NCI-H146 treated with DMSO at 0.1 percent for 48 hours (cell line): Measurements from ENCODE around the gene ANKS1A.
"Not testable (repeated sequence)": the region's sequence is repeated elsewhere in the genome, so short reads cannot be mapped to it uniquely, and the experiment has no call there.

ENCODE experiments used
- DNase-seq: peaks from one replicate; lab custom pipeline; 2025; ENCODE audit not compliant: unreplicated experiment; lab: John Stamatoyannopoulos, UW

The ANKS1A gene

DNA sequence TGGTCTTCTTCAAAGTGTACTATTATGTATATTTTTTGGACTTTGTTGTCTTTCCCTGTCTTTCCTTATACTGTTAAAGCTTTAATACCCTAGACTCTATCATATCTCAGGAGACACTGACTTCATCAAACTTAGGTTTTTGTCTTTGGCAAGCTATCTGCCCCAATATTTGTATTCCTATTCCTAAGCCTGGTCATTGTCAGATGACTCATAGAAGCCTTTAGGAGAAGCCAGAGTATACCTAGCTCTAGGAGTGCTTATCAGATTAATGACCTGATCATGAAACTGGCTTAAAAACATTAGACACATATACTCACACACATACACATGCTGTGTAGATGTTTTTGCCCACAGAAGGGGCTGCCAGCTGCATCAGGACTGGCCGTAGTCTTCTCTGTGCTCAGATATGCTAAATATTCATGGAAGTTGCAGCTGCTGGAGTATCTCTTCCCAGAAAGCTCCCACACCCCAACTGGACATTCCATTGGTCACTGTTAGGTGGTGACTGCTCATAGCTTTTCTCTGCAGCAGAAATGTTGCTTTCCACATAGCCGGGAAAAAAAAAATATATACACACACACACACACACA is 102.0 kb downstream of the ANKS1A start:
- no peak for DNase-seq

DNA sequence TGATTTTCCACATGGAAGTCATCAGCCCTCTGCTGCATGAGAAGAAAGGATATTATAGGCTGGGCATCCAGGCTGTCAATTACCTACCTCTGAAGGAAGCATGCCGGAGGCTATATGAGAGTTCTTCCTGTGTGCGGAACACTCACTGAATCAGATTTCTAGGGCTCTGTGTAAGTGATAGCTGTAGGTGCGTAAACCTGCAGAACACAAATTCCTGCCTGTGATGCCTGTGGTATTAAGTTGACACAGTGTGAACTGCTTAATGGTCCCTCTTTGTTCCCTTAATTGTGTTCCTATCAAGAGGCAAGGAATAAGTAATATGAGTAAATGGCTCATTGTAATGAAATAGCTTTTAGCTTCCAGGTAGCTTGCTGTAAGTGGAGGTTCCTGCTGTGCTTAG is 103.3 kb downstream of the ANKS1A start:
- DNase-seq = peak; percentile 98

DNA sequence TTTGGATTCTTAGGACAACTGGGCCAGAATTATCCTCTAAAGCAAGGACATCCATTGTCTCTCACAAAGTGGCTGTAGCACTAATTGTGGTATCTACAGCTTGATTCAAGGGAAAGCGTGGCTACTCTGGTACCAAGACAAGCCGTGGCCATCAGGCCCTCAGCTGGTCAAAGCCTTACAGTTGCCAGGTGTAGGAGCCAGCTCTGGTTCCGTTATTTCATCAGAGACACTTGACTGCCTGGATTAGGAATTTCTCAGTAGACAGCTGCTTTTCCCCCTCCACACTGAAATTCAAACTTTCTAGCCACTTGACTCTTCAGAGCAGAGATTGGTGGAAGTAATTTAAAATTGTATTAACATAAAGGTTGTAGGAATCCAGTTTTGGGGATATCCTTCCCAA is 104.2 kb downstream of the ANKS1A start:
- DNase-seq = no peak

DNA sequence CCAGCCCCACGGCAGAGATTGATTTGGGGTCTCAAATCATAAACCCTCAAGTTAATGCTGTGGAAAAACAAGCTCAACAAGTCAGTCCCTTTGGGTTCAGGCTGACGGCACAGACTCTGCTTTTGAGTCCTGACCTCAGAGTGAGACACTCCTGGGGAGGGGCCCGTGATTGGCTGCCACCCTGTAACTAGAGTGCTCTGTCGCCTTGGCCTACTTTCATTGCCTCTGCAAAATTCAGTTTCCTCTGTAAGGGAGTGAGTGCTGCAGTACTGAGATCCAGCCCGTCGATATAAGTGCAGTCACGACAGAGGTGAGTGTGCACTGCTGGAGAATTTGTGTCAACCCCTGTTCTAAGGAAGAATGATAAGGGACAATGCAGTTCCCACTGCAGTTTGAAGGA is 105.6 kb downstream of the ANKS1A start:
- DNase-seq = no peak

DNA sequence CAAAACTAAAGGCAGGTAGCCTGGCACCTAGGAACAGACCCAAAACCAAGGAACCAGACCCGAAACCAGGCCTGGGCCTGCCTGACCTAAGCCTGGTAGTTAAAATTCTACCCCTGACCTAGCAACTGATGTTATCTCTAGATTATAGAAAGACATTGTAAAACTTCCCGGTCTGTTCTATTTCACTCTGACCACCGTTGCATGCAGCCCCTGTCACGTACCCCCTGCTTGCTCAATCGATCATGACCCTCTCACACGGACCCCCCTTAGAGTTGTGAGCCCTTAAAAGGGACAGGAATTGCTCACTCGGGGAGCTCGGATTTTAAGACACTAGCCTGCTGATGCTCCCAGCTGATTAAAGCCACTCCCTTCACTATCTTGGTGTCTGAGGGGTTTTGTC is 109.4 kb downstream of the ANKS1A start:
- DNase-seq = not testable (repeated sequence)

DNA sequence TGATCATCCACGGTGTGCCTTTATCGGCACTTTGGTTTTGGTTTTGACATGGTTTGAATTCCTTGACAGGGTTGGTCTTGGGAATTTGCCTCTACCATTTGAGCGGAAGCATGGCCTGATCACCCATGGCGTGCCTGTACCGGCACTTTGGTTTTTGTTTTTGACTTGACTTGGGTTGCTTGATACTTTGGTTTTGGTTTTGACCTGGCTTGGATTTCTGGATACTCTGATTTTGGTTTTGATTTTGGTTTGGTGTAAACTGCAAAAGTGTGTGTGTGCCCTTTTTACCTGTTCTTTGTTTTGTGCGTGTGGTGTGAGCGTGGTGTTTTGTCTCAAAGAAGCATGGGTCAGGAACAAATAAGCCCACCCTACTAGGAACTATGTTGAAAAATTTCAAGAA is 110.1 kb downstream of the ANKS1A start:
- not testable (repeated sequence) for DNase-seq

DNA sequence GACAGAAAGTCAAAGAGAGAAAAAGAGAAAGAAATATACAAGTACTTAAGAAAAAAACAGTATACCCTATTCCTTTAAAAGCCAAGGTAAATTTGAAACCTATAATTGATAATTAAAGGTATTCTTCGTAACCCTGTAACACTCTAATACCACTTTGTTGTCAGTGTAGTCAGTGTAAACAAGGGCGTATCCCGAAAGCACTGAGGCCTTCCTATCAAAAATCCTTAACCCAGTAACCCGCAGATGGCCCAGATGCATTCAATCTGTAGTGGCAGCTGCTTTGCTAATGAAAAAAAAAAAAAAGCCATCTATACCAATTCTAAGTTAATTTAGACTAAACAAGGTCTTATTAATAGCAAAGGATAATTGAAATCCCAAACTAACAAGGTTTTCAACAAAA is 110.9 kb downstream of the ANKS1A start:
- not testable (repeated sequence) for DNase-seq

DNA sequence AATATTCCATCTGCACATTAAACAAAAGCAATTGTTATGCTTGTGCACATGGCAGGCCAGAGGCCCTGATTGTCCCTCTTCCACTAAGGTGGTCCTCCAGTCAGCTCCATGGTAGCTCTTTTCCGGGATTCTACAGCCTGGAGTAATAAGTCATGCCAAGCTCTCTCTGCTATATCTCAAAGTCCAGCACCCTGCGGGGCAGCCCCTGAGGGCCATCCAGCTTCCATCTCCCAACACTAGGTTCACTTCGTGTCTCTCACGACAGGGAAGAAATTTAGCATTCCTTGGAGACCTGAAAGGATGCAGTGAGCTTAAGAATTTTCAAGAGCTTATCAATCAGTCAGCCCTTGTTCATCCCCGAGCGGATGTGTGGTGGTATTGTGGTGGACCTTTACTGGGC is 112.3 kb downstream of the ANKS1A start:
- DNase-seq = not testable (repeated sequence)

DNA sequence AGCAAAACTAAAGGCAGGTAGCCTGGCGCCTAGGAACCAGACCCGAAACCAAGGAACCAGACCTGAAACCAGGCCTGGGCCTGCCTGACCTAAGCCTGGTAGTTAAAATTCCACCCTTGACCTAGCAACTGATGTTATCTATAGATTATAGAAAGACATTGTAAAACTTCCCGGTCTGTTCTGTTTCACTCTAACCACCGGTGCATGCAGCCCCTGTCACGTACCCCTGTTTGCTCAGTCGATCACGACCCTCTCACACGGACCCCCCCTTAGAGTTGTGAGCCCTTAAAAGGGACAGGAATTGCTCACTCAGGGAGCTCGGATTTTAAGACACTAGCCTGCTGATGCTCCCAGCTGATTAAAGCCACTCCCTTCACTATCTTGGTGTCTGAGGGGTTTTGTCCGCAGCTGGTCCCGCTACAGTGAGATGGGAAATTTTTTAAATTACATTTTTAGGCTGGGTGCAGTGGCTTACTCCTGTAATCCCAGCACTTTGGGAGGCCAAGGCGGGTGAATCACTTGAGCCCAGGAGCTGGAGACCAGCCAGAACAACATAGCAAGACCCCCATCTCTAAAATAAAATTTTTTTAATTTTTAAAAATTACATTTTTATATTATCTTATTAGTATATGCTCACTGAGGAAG is 115.0 kb downstream of the ANKS1A start:
- not testable (repeated sequence) for DNase-seq

DNA sequence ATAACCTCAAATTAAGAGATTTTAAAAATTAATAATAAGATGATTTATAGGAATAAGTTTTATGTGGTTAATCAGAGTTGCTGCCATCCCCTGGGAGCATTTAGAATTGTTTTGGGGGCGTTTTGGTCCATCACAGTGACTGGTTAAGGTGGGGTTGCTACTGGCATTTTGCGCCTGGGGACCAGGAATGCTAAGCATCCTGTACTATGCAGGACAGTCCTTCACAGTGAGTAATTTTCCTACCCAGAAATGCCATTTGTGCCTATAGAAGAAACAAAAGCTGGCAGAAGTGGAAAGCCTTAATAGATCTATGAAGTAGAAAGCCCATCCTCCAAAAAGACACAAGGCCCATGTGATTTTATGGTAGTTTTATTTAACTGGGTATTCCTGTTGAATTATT is 118.0 kb downstream of the ANKS1A start:
- DNase-seq = no peak

DNA sequence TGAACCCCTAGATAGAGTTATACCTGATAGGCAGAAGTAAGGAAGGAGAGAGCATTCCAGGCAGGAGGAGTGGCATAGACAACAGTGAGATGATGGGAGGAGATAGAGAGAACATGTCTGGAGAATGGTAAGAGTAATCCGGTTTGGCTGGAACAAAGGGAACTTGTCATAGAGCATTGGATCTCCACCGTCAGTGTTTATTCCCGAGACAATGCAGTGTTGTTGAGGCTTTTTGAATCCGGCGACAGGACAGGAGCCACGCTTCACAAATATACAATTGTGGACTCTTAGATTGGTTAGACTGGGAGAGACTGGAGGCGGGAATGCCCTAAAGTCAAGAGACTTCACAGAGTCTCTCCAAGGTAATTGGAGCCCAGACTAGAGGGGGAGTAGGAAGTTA is 119.8 kb downstream of the ANKS1A start:
- DNase-seq = no peak

DNA sequence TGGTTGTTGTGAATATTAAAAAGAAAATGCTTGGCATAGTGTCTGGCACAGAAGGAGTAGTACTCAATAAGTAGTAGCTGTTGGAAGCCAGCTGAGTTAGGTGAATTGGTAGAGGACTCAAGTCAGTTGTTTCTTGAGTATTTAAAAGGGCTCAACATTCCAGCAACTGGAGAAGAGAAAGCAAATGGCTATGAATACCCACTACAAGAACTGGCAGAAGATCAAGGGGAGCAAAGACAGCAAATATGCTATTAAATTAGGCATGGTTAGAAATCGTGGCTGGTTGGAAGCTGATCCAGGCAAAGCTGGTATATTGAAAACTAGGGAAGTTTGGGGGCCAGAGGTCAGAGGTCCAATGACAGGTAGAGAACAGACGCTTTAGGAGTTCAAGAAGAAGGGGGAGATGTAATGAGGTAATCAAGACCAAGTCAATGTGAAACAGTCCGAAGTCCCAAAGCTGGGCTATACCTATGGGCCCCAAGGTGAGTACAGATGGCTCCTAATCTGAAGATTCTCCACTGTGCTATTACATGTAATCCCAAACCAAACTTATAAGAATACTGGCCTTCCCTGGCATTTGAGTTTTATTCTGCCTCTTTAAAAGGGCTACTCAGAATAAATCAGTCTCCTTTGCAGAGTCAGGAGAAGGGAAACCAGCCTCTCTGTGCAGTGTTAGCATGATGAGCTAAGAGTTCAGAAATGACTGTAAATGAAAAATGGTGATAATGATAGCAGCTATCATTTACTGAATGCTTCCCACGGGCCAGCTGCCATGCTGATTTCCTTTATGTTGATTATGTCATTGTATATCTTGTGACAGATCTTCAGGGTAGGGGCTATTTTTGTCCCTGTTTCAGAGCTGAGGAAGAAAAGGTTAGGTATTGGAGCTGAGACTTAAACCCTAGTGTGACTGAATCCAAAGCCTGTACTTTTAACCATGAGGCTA is 122.3 kb downstream of the ANKS1A start:
- DNase-seq = no peak

DNA sequence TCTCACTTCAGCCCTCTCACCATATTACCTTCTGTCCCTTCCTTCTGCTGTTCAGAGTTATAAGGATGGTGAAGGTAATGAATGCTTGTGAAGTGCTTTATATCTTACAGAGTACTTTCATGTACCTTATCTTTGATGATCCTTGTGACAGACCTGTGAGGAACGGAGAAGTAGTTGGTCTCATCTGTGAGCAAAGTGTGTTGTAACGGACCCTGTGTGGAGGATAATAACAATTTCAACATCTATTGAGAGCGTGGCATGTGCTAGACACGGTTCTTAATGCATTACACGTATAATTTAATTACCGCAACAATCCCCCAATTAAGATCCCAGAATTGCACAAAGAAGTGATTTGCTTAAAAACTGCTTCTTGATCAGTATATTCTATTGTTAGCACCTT is 124.6 kb downstream of the ANKS1A start:
- no peak for DNase-seq

DNA sequence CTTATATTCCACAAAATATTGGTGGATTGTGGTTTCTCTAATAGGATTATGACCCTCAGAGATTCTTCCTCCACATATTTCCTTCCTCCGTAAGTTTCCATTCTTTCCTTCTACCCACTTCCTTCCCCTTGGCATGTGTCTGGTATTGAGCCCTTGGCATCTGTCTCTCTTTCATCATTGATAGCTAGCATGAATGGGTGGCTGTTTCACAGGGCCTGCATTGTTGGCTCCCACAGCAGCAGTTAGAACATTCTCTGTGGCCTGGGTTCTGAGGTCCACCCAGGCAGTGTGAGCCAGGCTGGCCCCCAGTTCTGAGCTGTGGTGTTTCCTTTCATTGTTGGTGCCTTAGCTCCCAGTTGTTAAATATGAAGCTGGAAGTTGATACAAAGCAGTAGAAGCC is 125.3 kb downstream of the ANKS1A start:
- no peak for DNase-seq

DNA sequence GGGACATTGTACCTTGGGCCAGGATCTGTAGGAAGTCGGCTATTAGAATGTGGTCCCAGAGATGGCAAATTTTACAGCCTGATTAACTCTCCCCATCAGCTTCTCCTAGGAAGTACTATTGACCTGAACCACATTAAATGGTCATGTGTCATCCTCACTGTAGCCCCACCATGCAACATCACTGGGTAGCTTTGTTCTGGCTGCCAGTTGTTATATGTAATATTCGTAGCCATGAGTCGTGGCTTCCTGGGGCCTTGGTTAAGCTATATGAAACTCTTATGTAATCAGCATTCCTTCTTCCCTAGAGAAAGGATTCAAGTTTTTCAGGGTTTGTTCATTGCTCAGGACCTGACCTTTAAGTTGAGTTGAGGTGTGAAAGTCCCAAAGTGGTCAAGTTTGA is 125.7 kb downstream of the ANKS1A start:
- no peak for DNase-seq

DNA sequence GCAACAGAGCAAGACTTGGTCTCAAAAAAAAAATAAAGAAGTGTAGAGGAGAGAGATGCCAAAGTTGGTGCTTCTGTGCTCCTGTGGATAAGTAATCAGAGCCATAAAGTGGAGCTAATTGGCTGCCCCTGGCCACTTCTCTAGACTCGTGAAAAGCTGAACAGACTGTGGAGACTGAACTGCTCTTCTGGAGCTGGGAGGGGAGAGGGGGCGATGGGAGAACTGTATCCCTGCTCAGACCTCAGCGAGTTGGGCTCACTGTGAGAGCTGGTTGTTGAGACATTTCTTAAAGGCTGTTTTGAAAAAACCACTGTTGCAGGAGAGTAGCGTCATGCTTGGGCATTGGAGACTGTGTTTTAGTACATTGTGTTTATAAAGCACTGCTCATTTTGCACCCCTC is 126.4 kb downstream of the ANKS1A start:
- DNase-seq = no peak

DNA sequence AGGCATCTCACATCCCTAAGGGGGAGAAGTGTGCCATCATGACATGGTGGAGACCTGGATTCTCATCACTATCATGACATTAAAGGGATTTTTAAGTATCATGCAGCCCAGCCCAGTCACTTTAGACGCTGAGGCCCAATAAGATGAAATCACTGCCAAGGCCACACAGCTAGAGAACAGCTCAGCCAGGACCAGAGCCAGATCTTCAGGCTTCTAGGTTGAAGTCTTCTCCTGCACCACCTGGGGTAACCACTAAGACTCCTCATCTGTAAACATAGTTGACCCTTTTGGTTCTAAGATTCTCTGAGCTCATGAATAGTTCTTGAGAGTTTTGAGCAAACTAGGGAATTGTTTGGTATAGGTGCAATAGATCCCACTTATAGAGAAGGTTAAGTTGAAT is 126.9 kb downstream of the ANKS1A start:
- no peak for DNase-seq

DNA sequence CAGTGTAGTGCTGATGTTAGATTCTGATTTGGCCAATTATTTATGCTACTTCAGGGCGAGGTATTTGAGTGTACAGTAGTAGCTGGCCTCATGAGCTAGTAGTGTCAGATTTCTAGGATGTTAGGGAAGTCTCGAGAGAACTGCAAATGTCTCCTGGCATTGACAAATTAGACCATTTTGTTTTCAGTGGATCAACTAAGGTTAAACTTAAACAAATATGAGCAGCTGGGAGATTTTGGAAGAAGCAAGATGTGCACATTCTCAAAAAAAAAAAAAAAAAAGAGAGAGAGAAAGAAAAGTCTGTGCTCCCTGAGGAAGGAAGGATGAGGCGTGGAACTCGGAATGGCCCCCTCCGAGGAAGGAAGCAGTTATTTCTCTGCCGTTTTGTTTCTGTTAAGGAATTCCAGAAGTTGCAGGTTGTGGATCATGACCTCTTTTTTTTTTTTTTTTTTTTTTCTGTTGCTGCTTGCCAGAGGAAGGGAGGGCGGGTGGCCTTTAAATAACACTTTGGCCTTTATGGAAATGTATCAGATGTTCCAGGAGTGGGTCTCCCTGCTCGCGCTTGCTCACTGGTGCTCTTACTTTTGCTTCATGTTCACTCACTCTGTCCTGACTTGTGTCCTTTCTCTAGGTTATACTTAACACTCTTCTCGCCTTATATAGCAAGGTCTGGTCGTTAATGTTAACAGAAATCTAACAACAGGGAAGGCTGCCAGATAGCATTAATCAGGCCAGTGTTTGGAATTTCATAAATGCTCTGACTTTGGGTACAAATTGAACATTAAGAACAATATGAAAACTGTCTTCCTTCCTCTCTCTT is 127.7 kb downstream of the ANKS1A start:
- DNase-seq = no peak

DNA sequence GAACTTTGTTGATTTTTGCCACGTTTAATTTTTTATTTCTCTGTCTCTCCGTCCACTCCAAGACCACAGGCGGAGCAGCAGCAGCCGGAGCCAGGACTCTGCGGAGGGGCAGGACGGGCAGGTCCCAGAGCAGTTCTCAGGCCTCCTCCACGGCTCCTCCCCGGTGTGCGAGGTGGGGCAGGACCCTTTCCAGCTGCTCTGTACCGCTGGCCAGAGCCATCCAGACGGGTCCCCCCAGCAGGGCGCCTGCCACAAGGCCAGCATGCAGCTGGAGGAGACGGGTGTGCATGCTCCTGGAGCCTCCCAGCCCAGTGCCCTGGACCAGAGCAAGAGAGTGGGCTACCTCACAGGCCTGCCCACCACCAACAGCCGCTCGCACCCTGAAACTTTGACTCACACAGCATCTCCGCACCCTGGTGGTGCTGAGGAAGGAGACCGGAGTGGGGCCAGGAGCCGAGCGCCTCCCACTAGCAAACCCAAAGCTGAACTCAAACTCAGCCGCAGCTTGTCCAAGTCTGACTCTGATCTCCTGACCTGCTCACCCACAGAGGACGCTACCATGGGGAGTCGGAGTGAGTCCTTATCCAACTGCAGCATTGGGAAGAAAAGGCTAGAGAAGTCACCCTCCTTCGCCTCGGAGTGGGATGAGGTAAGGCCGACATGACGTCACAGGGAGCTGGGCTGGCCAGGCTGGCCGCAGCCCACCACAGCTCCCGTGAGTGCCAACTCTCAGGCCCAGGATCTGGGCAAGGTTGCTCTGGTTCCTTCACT is 128.5 kb downstream of the ANKS1A start:
- no peak for DNase-seq

DNA sequence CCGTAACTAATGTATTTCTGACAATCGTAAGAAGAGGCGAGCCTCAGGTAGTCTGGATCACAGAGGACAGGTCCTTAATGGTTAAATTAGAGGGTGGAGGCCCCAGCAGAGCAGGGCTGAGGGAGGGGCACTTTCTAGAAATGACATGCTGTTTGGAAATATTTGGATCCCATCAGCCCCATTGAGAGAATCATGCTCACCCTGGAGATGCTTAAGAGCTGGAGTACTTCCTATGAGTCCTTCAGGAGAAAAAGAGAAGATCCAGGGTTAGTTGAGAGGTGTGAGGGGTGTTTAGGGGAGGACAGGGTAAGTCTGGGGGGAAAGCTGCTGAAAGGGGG is 129.1 kb downstream of the ANKS1A start:
- no peak for DNase-seq

DNA sequence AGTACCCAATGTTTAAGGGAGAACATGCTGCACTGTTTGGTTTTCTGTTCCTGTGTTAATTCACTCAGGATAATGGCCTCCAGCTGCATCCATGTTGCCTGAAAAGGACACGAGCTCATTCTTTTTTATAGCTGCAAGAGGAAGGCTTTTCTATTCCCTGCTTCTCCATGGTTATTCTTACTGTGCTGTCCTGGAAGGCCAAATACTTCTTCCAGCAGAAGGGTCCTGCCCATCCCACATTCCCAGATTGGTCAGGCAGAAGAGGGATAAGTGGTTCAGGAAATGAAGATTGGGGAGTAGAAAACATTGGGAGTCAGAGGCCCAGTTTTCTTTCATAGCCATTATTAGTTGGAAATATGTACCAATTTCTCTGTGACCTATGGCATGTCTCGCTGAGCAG is 129.7 kb downstream of the ANKS1A start:
- DNase-seq = no peak
